ENCODE measurements around the gene BORCS8. TPM values are rescaled to one million over a fixed set of nuclear protein-coding genes. Genes with fewer than 3 reads are reported as not detected.

Gene BORCS8
- polyA plus RNA-seq (2012; rRNA removed): 33.7 and 36.4 TPM in 2 replicates
- polyA plus RNA-seq (2012; cell fraction: cytosol; rRNA removed): 21.3 and 26.1 TPM in 2 replicates
- polyA plus RNA-seq (2012; cell fraction: nucleus; rRNA removed): 44.0 and 46.3 TPM in 2 replicates

DNA sequence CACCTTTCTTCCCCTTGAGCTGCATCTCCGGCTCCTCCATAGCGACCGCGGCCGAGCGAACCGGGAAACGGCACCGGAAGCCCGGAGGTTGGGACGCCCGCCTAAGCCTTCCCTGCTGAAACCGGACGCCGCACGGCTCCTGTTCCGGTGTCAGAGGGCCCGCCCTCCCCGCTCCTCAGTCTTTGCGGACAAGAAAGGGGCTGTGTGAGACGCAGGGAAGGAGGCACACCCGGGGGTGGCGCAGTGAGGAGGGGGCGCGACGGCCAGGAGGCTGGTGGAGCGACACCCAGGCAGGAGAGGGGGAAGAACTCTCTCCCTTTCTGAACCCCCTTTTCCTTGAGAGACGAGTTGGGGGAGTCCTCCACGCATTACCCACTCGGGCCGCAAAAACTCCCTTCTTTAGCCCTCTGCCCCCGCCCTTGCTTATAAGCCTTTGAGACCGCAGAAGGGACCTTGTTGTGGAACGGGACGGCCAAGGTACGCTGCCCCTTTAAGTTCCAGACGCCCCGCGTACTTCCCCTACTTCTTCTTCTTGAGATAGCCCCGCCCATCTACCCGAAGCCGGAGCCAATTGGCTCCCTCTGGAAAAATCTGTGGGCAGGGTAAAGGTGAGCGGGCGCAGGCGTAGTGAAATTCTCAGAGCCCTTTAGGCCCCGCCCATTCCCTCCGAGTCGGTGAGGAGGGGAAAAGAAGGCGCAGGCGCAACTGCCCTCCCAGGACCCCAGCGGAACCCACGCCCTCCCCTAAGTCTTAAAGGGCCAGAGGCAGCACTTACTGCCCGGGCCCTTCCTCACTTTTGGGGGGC lies at the start of gene BORCS8, which contains the start of gene RFXANK:
TSS of gene BORCS8 (minus strand) at position 75 of the 805 bp plus-strand sequence. CDS start at position 40, 35 bp downstream.
TSS of gene RFXANK (plus strand) at position 181 of the 805 bp plus-strand sequence. CDS start 1,689 bp downstream, outside the sequence.
- Histone ChIP-seq H3F3A (replicated peaks; ENCODE audit: insufficient read depth) (peaks cover 3% of the 10 kb centered on the region), H4K20me1 (ENCODE audit: insufficient read depth) (no peaks in the 10 kb centered on the region), H3K27ac (ENCODE audit: low read depth in 2 of 2, low read length in 1 of 2) (peak within 1 kb of the TSS; percentile 94 to 97), H3K27me3 (ENCODE audit: insufficient read depth) (no peaks in the 10 kb centered on the region), H3K9ac (peak within 1 kb of the TSS; percentile 97), H3K36me3 (replicated peaks in 1 of 2; ENCODE audit: control insufficient read depth in 1 of 2, insufficient read depth in 2 of 2, low read length in 1 of 2) (peaks cover 4 to 7% of the 10 kb centered on the region in 2 experiments), H3K9me3 (no peaks in the 10 kb centered on the region), H3K4me3 (ENCODE audit: low read depth in 2 of 2, low read length in 1 of 2) (peak within 1 kb of the TSS; percentile 69 to 91), H3K4me2 (peak within 1 kb of the TSS; percentile 90), H3K79me2 (ENCODE audit: insufficient read depth) (peaks cover 50% of the 10 kb centered on the region), H3K4me1 (ENCODE audit: control insufficient read depth in 1 of 2, insufficient read depth in 2 of 2, low read depth in 1 of 2, low read length in 1 of 2) (peaks cover 11 to 14% of the 10 kb centered on the region in 2 experiments; a peak in 2 of 4 replicates), H2AFZ (ENCODE audit: low read depth) (peak within 1 kb of the TSS; percentile 99), H3K9me2 (no peaks in the 10 kb centered on the region)
- peak; percentile 98 for DNase-seq
- ChIA-PET CTCF (interaction anchor here (0.8 to 1.7 kb wide), 8 partner anchors 9 to 174 kb away, joined by 3 to 15 read pairs (median 4); partner anchors contain the start of gene NR2C2AP), POLR2A (interaction anchor here (0.6 to 2.5 kb wide), 3 partner anchors 11 to 179 kb away, joined by 3 to 10 read pairs (median 3); partner anchors contain the start of gene NR2C2AP)
- under 1% methylated on average over 33 of the region's 53 CpGs for WGBS (ENCODE audit: low lambda C conversion rate)
- TF ChIP-seq, protein P1, sequence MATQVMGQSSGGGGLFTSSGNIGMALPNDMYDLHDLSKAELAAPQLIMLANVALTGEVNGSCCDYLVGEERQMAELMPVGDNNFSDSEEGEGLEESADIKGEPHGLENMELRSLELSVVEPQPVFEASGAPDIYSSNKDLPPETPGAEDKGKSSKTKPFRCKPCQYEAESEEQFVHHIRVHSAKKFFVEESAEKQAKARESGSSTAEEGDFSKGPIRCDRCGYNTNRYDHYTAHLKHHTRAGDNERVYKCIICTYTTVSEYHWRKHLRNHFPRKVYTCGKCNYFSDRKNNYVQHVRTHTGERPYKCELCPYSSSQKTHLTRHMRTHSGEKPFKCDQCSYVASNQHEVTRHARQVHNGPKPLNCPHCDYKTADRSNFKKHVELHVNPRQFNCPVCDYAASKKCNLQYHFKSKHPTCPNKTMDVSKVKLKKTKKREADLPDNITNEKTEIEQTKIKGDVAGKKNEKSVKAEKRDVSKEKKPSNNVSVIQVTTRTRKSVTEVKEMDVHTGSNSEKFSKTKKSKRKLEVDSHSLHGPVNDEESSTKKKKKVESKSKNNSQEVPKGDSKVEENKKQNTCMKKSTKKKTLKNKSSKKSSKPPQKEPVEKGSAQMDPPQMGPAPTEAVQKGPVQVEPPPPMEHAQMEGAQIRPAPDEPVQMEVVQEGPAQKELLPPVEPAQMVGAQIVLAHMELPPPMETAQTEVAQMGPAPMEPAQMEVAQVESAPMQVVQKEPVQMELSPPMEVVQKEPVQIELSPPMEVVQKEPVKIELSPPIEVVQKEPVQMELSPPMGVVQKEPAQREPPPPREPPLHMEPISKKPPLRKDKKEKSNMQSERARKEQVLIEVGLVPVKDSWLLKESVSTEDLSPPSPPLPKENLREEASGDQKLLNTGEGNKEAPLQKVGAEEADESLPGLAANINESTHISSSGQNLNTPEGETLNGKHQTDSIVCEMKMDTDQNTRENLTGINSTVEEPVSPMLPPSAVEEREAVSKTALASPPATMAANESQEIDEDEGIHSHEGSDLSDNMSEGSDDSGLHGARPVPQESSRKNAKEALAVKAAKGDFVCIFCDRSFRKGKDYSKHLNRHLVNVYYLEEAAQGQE (IDR thresholded peaks at IDR 0.05; ENCODE audit: low read depth, low read length): peak; percentile 47; the same call in 1 of the 2 replicates
- TF ChIP-seq SMC3 (IDR thresholded peaks at IDR 0.05; ENCODE audit: low read depth, low read length): no peak
- TF ChIP-seq GABPA (IDR thresholded peaks at IDR 0.05; ENCODE audit: low read depth): peak; percentile 95
- no peak for TF ChIP-seq RXRA (IDR thresholded peaks at IDR 0.05; ENCODE audit: borderline replicate concordance, low read depth)
- TF ChIP-seq RAD21 (IDR thresholded peaks at IDR 0.05; ENCODE audit: low read length): no peak
- peak; percentile 54 for TF ChIP-seq CHD2 (IDR thresholded peaks at IDR 0.05; ENCODE audit: low read length, partially characterized antibody)
- TF ChIP-seq TCF12 (IDR thresholded peaks at IDR 0.05): peak; percentile 26; the same call in 1 of the 2 replicates
- TF ChIP-seq TAF1 (IDR thresholded peaks at IDR 0.05; ENCODE audit: borderline replicate concordance, low read depth, low read length): peak; percentile 96
- peak; percentile 65 for TF ChIP-seq POLR2AphosphoS5 (IDR thresholded peaks at IDR 0.05; ENCODE audit: low read depth, low read length)
- 0 out of 2 replicates have a peak, but pooled peaks have one; percentile 35 for TF ChIP-seq RFX5 (IDR thresholded peaks at IDR 0.05; ENCODE audit: low read length)
- TF ChIP-seq MEF2A (IDR thresholded peaks at IDR 0.05; ENCODE audit: borderline replicate concordance, low read depth): 0 out of 2 replicates have a peak, but pooled peaks have one; percentile 26
- TF ChIP-seq MXI1 (IDR thresholded peaks at IDR 0.05; ENCODE audit: low read depth, low read length): peak; percentile 23; the same call in 1 of the 2 replicates
- peak; percentile 85 for TF ChIP-seq ELF1 (IDR thresholded peaks at IDR 0.05)
- TF ChIP-seq FOXM1 (IDR thresholded peaks at IDR 0.05; ENCODE audit: low read depth): no peak
- TF ChIP-seq NRF1 (IDR thresholded peaks at IDR 0.05; ENCODE audit: low read depth, low read length): peak; percentile 97
- TF ChIP-seq YY1 (IDR thresholded peaks at IDR 0.05; ENCODE audit: low read depth): peak; percentile 77; the same call in 1 of the 2 replicates
- TF ChIP-seq, protein P2, sequence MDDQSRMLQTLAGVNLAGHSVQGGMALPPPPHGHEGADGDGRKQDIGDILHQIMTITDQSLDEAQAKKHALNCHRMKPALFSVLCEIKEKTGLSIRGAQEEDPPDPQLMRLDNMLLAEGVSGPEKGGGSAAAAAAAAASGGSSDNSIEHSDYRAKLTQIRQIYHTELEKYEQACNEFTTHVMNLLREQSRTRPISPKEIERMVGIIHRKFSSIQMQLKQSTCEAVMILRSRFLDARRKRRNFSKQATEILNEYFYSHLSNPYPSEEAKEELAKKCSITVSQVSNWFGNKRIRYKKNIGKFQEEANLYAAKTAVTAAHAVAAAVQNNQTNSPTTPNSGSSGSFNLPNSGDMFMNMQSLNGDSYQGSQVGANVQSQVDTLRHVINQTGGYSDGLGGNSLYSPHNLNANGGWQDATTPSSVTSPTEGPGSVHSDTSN (IDR thresholded peaks at IDR 0.05): 0 out of 2 replicates have a peak, but pooled peaks have one; percentile 19
- TF ChIP-seq SIN3A (IDR thresholded peaks at IDR 0.05; ENCODE audit: borderline replicate concordance, low read depth, low read length): peak; percentile 74; the same call in 1 of the 2 replicates
- peak; percentile 73 for TF ChIP-seq MAX (IDR thresholded peaks at IDR 0.05; ENCODE audit: low read depth)
